ENCODE data around the gene KCNJ14. TPM values are rescaled to one million over a fixed set of nuclear protein-coding genes. Genes with fewer than 3 reads are reported as not detected.

KCNJ14 gene
- total and polyA plus RNA-seq, 2 of the 8 experiments (the other 6 are each of a cell fraction or from before 2014, with no cell fraction given), result 0.45 to 0.89 TPM

DNA sequence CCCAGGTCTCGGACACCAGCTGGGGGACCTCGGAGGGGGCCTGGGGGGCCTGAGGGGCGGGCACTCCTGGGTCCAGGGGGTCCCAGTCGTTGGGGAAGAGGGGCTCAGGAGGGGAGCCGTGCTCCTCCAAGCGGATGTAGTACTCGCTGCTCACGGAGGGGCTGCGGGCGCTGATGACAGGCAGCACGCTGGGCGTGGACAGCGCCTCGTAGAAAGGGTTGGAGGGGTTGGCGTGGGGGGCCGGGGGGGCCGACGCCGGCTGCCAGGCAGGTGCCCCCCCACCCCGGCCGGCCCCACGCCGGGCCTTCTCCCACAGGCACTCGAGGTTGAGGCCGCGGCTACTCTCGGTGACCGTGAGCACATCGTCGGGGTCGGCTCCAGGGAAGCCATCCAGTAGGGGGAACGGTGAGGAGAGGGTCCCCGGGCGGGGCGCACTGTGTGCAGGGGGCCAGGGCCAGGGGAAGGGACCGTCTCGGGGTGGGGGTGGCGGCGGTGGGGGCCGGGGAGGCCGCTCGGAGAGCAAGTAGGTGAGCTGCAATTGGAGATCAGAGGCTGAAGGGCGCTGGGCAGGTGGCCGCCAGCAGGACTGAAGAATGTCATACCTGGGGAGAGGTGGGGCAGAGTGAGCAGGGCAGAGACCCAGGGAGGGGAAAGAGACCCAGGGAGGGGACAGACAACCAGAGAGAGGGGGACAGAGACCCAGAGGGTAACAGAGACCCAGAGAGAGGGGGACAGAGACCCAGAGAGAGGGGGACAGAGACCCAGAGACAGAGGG, 44.1 kb downstream of the KCNJ14 start (continued):
- TF ChIP-seq SIX5 (IDR thresholded peaks at IDR 0.05; ENCODE audit: low read depth, low read length), result no peak
- TF ChIP-seq KDM1A (IDR thresholded peaks at IDR 0.05; ENCODE audit: borderline replicate concordance, low read length), result no peak
- TF ChIP-seq KDM4A (IDR thresholded peaks at IDR 0.05; ENCODE audit: low read depth, low read length, severe bottlenecking), result no peak
- TF ChIP-seq CEBPB (IDR thresholded peaks at IDR 0.05; ENCODE audit: low read depth, low read length), result no peak
- TF ChIP-seq JUN (IDR thresholded peaks at IDR 0.05; ENCODE audit: low read depth, low read length), result no peak
- no peak for TF ChIP-seq BCL11A (IDR thresholded peaks at IDR 0.05; ENCODE audit: low read depth in 2 of 2, low read length in 2 of 2)
- TF ChIP-seq, protein P1, sequence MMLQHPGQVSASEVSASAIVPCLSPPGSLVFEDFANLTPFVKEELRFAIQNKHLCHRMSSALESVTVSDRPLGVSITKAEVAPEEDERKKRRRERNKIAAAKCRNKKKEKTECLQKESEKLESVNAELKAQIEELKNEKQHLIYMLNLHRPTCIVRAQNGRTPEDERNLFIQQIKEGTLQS (IDR thresholded peaks at IDR 0.05; ENCODE audit: insufficient read depth, low read depth, low read length), result no peak
- no peak for TF ChIP-seq POU5F1 (IDR thresholded peaks at IDR 0.05; ENCODE audit: low read depth, low read length)
- no peak for TF ChIP-seq JUND (IDR thresholded peaks at IDR 0.05; ENCODE audit: low read length)
- TF ChIP-seq TBP (IDR thresholded peaks at IDR 0.05; ENCODE audit: low read depth, low read length), result no peak
- TF ChIP-seq RBBP5 (IDR thresholded peaks at IDR 0.05; ENCODE audit: borderline replicate concordance, low read depth, low read length), result no peak

Data from H1 (cell line).